NCI-H526 treated with DMSO at 0.1 percent for 48 hours (cell line): ENCODE measurements around the gene DYNC1I2.

Source experiments
- DNase-seq: peaks from one replicate; lab custom pipeline; 2025; lab: John Stamatoyannopoulos, UW

DYNC1I2 gene

GRCh38 chr2:171687287-171688128 lies at the start of gene DYNC1I2:
TSS of gene DYNC1I2 (plus strand) at chr2:171687469. CDS start at chr2:171690156, 2,687 bp downstream.
- DNase-seq = peak; percentile 95

GRCh38 chr2:171651667-171652415 lies 35.4 kb upstream of the DYNC1I2 start:
- no peak for DNase-seq

- DNase-seq = no peak
Observed at GRCh38 chr2:171652416-171652785, 34.9 kb upstream of the DYNC1I2 start.

GRCh38 chr2:171655586-171655985 lies 31.7 kb upstream of the DYNC1I2 start:
- DNase-seq = no peak

- DNase-seq = no peak
Observed at GRCh38 chr2:171667041-171667440, 20.2 kb upstream of the DYNC1I2 start.

- no peak for DNase-seq
Observed at GRCh38 chr2:171668183-171668582, 19.1 kb upstream of the DYNC1I2 start.

- no peak for DNase-seq
Observed at GRCh38 chr2:171669121-171669520, 18.1 kb upstream of the DYNC1I2 start.

- DNase-seq = no peak
Observed at GRCh38 chr2:171670655-171671054, 16.6 kb upstream of the DYNC1I2 start.

- DNase-seq = no peak
Observed at GRCh38 chr2:171671867-171672266, 15.4 kb upstream of the DYNC1I2 start.

GRCh38 chr2:171673905-171674304 lies 13.4 kb upstream of the DYNC1I2 start:
- DNase-seq = no peak

GRCh38 chr2:171675810-171676345 lies 11.4 kb upstream of the DYNC1I2 start:
- no peak for DNase-seq

GRCh38 chr2:171678619-171679018 lies 8.7 kb upstream of the DYNC1I2 start:
- no peak for DNase-seq

GRCh38 chr2:171688129-171688465 lies 828 bp downstream of the DYNC1I2 start:
- no peak for DNase-seq

GRCh38 chr2:171692331-171692730 lies 5.1 kb downstream of the DYNC1I2 start:
- no peak for DNase-seq

- DNase-seq = no peak
Observed at GRCh38 chr2:171702781-171703556, 15.7 kb downstream of the DYNC1I2 start.

GRCh38 chr2:171703574-171704347 lies 16.5 kb downstream of the DYNC1I2 start:
- DNase-seq = peak; percentile 4

GRCh38 chr2:171706152-171706803 lies 19.0 kb downstream of the DYNC1I2 start:
- peak; percentile 38 for DNase-seq

- DNase-seq = no peak
Observed at GRCh38 chr2:171707752-171708151, 20.5 kb downstream of the DYNC1I2 start.

GRCh38 chr2:171709011-171709685 lies 21.9 kb downstream of the DYNC1I2 start:
- no peak for DNase-seq

- no peak for DNase-seq
Observed at GRCh38 chr2:171711351-171711750, 24.1 kb downstream of the DYNC1I2 start.
